ENCODE results near the gene POLD3.

GRCh38 chr11:74559110-74559933 lies 33.1 kb upstream of the POLD3 start:
- TF ChIP-seq, protein P1, sequence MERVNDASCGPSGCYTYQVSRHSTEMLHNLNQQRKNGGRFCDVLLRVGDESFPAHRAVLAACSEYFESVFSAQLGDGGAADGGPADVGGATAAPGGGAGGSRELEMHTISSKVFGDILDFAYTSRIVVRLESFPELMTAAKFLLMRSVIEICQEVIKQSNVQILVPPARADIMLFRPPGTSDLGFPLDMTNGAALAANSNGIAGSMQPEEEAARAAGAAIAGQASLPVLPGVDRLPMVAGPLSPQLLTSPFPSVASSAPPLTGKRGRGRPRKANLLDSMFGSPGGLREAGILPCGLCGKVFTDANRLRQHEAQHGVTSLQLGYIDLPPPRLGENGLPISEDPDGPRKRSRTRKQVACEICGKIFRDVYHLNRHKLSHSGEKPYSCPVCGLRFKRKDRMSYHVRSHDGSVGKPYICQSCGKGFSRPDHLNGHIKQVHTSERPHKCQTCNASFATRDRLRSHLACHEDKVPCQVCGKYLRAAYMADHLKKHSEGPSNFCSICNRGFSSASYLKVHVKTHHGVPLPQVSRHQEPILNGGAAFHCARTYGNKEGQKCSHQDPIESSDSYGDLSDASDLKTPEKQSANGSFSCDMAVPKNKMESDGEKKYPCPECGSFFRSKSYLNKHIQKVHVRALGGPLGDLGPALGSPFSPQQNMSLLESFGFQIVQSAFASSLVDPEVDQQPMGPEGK (CRISPR knock-in tag; IDR thresholded peaks at IDR 0.05; ENCODE audit: borderline replicate concordance) = no peak
- TF ChIP-seq PPARA (CRISPR knock-in tag; IDR thresholded peaks at IDR 0.05; ENCODE audit: borderline replicate concordance) (no peak), ISL1 (CRISPR knock-in tag; IDR thresholded peaks at IDR 0.05) (no peak), SNAI2 (CRISPR knock-in tag; IDR thresholded peaks at IDR 0.05) (no peak)
